NCI-H2227 treated with DMSO at 0.1 percent for 48 hours (cell line): Measurements from ENCODE around the gene ERCC6L.

ENCODE experiments used
- DNase-seq: peaks from one replicate; lab custom pipeline; 2025; lab: John Stamatoyannopoulos, UW

The ERCC6L gene, protein sequence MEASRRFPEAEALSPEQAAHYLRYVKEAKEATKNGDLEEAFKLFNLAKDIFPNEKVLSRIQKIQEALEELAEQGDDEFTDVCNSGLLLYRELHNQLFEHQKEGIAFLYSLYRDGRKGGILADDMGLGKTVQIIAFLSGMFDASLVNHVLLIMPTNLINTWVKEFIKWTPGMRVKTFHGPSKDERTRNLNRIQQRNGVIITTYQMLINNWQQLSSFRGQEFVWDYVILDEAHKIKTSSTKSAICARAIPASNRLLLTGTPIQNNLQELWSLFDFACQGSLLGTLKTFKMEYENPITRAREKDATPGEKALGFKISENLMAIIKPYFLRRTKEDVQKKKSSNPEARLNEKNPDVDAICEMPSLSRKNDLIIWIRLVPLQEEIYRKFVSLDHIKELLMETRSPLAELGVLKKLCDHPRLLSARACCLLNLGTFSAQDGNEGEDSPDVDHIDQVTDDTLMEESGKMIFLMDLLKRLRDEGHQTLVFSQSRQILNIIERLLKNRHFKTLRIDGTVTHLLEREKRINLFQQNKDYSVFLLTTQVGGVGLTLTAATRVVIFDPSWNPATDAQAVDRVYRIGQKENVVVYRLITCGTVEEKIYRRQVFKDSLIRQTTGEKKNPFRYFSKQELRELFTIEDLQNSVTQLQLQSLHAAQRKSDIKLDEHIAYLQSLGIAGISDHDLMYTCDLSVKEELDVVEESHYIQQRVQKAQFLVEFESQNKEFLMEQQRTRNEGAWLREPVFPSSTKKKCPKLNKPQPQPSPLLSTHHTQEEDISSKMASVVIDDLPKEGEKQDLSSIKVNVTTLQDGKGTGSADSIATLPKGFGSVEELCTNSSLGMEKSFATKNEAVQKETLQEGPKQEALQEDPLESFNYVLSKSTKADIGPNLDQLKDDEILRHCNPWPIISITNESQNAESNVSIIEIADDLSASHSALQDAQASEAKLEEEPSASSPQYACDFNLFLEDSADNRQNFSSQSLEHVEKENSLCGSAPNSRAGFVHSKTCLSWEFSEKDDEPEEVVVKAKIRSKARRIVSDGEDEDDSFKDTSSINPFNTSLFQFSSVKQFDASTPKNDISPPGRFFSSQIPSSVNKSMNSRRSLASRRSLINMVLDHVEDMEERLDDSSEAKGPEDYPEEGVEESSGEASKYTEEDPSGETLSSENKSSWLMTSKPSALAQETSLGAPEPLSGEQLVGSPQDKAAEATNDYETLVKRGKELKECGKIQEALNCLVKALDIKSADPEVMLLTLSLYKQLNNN

GRCh38 chrX:72238721-72239475 lies at the start of gene ERCC6L:
ERCC6L (minus strand) TSS chrX:72239027; CDS start chrX:72238911, 116 bp downstream.
- DNase-seq, result peak; percentile 95

- DNase-seq, result no peak
Observed at GRCh38 chrX:72282302-72282701, 43.5 kb upstream of the ERCC6L start.

DNA sequence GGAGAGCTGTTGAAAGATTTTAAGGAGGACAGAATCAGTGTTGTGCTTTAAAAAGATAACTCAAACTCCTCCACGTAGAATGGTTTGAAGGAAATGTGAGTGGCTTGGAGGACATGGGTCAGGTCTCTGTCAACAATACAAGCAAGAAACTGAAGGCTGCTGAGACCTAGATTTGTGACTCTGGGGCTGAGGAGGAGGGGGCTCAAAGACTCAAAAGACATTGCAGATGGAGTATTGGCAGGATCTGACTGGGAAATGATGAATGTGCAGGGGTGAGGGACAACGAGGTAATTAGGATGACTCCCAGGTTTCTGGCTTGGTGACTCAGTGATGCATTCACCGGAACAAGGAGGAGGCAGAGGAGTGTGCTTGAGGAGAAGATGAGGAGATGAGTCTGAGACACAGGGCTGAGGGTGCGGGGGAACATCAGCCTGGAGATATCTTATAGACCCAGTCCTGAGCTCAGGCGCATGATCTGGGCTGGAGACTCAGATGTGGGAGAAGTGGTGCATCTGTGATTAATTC lies 41.6 kb upstream of the ERCC6L start:
- DNase-seq, result peak; percentile 36

DNA sequence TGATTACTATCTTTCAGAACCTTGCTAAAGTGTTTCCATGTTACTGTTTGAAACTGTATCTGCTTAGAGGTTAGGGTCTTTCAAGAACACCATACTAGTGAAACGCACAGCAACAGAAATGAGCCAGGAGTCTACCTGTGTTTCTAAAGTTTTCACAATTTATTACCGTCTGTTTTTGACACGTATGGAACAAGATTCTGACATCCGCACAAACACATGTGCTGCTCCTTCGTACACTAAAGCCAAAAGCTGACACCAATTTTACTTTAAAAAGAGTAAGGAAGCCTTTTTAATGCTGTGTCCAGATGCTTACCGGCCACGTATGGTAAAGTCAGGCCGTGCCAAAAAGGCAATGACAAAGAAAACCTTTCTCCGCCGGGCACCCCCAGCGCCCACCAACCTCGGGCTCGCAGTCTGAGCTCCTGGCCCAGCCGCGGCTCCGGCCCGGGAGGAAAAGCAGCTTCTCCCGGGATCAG lies 37.7 kb upstream of the ERCC6L start:
- DNase-seq, result no peak

DNA sequence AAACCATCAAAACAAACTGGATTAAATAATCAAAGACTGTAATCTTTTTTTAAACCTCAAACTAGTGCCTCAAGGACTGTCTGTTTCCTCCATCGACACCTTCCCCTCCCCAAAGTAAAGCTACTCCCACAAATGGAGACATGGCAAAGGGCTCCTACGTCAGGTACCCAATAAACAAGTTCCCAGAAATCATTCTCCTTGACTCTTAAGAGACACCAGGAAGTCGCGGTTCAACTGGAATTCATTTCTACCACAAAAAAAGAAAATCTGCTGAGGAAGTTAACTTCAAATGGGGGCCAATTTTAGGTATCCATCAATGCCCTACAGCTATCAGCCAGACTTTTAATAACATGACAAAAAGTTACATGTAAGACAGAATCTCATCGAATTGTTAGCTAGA lies 35.7 kb upstream of the ERCC6L start:
- DNase-seq, result no peak

GRCh38 chrX:72273718-72274117 lies 34.9 kb upstream of the ERCC6L start:
- DNase-seq, result no peak

DNA sequence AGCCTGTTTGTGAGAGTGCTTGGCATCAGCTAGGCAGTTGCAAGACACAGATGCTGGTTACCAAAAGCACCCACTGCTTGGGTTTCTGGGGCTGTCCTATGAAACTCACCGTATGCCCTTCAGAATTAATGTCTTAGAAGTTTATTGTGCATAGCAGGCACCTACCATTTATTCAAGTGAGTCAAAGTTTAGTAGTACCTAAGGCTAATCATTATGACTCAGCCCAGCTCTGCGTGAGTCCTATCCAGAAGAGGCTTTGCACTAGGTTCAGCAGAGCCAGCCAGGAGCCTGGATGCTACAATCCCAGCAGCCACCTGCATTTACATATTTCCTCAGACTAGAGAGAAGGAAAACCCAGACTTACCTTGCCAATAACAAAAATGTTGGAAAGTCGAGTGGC lies 34.0 kb upstream of the ERCC6L start:
- DNase-seq, result no peak

GRCh38 chrX:72271812-72272211 lies 33.0 kb upstream of the ERCC6L start:
- no peak for DNase-seq

DNA sequence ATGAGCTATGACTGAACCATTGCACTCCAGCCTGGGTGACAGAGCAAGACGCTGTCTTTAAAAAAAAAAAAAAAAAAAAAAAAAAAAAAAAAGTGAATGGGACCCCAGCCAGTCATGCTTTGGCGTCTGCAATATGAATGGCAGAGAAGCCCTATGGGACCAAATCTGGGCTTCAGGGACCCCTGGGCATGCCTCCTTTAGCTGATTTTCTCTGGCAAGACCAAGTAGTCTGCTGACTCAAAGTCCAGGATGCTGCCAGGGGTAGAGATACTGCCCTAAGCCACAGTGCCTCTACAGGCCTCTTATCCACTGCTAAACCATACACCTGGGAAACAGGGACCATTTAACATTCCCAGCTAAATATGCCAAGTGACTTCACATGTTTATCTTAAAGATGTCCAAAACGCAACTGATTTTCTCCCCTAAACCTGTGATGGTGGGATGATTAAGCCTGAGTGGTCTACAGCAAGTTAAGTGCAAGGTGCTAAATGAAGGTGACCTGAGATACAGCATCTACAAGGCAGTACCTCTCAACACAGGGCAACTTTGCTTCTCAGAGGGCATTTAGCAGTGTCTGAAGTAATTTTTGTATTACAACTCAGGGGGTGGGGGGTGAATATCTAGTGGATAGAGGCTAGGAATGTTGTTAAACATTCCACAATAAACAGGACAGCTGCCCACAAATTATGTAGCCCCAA lies 32.4 kb upstream of the ERCC6L start:
- no peak for DNase-seq

GRCh38 chrX:72270316-72270866 lies 31.6 kb upstream of the ERCC6L start:
- DNase-seq, result no peak

DNA sequence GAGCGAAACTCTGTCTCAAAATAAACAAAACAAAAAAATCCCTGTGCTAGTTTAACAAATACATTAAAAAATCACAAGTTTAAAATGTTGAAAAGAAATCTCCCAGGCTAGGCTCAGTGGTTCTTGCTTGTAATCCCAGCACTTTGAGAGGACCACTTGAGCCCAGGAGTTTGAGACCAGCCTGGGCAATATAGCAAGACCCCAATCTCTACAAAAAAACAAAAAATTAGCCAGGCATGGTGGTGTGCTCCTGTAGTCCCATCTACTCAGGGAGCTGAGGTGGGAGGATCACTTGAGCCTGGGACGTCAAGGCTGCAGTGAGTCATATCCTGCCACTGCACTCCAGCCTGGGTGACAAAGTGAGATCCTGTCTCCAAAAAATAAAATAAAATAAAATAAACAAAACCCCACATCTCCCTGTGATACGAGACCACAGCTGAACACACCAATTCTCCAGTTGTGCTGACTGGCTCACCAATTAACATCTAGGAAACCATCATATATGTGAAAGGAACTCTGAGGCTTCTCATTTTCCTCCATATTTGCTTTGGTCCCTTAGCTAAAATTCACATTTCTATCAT lies 30.9 kb upstream of the ERCC6L start:
- no peak for DNase-seq

DNA sequence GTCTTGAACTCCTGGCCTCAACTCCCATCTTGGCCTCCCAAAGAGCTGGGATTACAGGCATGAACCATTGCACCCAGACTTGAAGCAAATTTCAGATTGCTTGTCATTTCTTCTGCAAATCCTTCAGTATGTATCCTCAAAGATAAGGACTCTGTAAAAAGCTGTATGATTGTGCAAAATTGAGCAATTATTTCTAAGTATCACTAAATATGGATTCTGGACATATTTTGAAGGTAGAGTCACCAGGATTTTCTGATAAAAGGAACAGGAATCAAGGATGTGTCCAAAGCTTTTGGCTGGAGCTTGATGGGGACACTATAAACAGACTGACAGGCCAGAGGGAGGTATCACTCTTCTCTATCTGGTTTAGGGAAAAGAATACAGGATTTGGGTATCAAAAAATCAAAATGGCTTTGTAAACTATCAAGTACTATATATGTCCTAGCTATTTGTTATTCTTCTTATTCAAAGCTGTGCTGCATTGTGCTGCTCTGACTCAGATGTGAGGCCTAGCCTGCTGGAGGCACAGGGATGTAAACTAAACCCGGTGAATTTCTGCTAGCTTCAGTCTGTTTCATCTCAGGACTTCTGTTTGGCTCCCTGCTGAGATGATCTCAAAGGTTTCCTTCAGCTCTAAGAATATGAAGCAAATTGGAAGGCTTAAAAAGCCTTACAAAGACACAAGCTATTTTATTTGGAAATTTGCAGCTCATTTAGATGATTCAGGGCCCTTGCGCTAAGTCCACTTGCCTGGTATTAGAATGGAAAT lies 30.0 kb upstream of the ERCC6L start:
- DNase-seq, result peak; percentile 61

GRCh38 chrX:72265263-72265662 lies 26.4 kb upstream of the ERCC6L start:
- DNase-seq, result no peak

- DNase-seq, result no peak
Observed at GRCh38 chrX:72262077-72262476, 23.2 kb upstream of the ERCC6L start.

DNA sequence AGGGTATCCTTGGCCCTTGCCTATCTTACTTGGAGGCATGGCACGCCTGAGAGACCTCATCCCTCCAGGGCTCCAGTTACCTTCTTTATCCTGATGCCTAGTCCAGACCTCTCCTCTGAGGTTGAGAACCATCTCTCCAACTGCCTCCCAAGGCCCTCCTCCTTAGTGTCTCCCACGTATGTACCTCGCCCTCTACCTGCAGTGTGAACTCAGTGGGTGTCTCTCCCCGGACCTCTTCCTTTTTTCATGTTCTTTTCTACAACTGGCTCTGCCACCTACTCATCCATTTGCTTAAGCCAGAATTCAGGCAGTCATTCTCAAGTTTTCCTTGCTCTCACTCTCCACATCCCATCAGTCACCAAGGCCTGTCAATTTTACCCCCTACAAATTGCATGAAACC lies 21.6 kb upstream of the ERCC6L start:
- no peak for DNase-seq

GRCh38 chrX:72258174-72258573 lies 19.3 kb upstream of the ERCC6L start:
- no peak for DNase-seq

GRCh38 chrX:72255864-72256263 lies 17.0 kb upstream of the ERCC6L start:
- DNase-seq, result no peak

DNA sequence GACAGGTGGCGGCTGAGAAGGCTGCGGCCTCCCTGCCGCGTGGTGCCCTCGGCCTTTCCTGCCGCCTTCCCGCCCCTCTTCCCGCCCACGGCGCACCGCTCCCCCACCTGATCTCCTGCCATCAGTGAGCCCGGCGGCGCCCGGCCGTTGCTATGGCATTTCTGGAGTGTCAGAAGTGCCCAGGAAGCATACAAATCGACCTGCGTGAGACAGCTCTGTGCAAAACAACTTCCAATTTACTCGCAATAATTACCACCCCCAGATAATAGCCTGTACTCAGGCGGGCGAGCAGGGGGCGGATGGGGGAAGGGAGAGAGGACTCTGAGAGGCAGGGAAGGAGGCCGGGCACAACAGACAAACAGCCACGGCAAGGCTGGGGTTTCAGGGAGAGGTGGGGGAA lies 16.6 kb upstream of the ERCC6L start:
- peak; percentile 98 for DNase-seq

- peak; percentile 88 for DNase-seq
Observed at GRCh38 chrX:72254816-72255215, 16.0 kb upstream of the ERCC6L start.
